DND-41 (cell line): ENCODE data around the gene TRIM44.

Source experiments
- ATAC-seq: fragments of 200-7000 bp; cut with Tn5 transposase; 3 replicates; pipeline ENCODE4 v1.9.1; 2021; ENCODE audit warnings: low read depth; ENCODE audit not compliant: insufficient read depth
- DNase-seq: peaks from one replicate; pipeline ENCODE4 v3.0.0-alpha.2; 2020
- H2AFZ ChIP-seq: 2 replicates; pipeline ENCODE4 v1.6.0; 2012; ENCODE audit warnings: low read depth, low read length
- H3K27ac ChIP-seq: 2 replicates; pipeline ENCODE4 v1.5.1; 2012; ENCODE audit warnings: low read length, inconsistent platforms
- H3K27me3 ChIP-seq: fragments of 200-600 bp; sonication (generic); 2 replicates; pipeline ENCODE4 v1.6.0; 2012; ENCODE audit warnings: low read length, mild to moderate bottlenecking, inconsistent platforms; ENCODE audit not compliant: insufficient read depth, poor library complexity
- H3K36me3 ChIP-seq: 2 replicates; pipeline ENCODE4 v1.5.1; 2012; ENCODE audit warnings: low read length, inconsistent platforms; ENCODE audit not compliant: insufficient read depth
- H3K4me1 ChIP-seq: 2 replicates; pipeline ENCODE4 v1.5.1; 2012; ENCODE audit warnings: mild to moderate bottlenecking, low read length; ENCODE audit not compliant: insufficient read depth
- H3K4me2 ChIP-seq: 2 replicates; pipeline ENCODE4 v1.6.0; 2012; ENCODE audit warnings: mild to moderate bottlenecking, moderate library complexity, low read length, inconsistent platforms; ENCODE audit not compliant: insufficient read depth
- H3K4me3 ChIP-seq, 2 experiments: fragments of 200-600 bp in 1 of 2; shearing (Covaris generic) in 1 of 2; 2 replicates each; pipeline ENCODE4 v1.5.1; 2012 to 2016; ENCODE audit warnings: inconsistent platforms in 2 of 2, low read length in 2 of 2, mild to moderate bottlenecking in 2 of 2, low read depth in 1 of 2, moderate library complexity in 1 of 2
- H3K79me2 ChIP-seq: 2 replicates; pipeline ENCODE4 v1.6.0; 2012; ENCODE audit warnings: low read length, inconsistent platforms; ENCODE audit not compliant: insufficient read depth
- H3K9ac ChIP-seq: 2 replicates; pipeline ENCODE4 v1.6.0; 2012; ENCODE audit warnings: low read depth, mild to moderate bottlenecking, inconsistent platforms, low read length, moderate library complexity
- H3K9me3 ChIP-seq: 2 replicates; pipeline ENCODE4 v1.5.1; 2012; ENCODE audit warnings: low read length, moderate library complexity, mild to moderate bottlenecking, inconsistent platforms; ENCODE audit not compliant: insufficient read depth, severe bottlenecking
- H4K20me1 ChIP-seq: 2 replicates; pipeline ENCODE4 v1.6.0; 2012; ENCODE audit warnings: low read length; ENCODE audit not compliant: insufficient read depth
- CTCF ChIP-seq: IDR thresholded peaks from 2 replicates; pipeline ENCODE4 v1.5.1; 2012; ENCODE audit warnings: borderline replicate concordance, low read length, moderate library complexity, mild to moderate bottlenecking; ENCODE audit not compliant: poor library complexity, severe bottlenecking; ENCODE audit errors: extremely low read depth
- EZH2 ChIP-seq: IDR thresholded peaks from 3 replicates; pipeline ENCODE4 v1.6.1; 2012; ENCODE audit warnings: borderline replicate concordance, low read depth, mild to moderate bottlenecking, moderate library complexity, low read length, inconsistent platforms; ENCODE audit not compliant: severe bottlenecking

The TRIM44 gene

DNA sequence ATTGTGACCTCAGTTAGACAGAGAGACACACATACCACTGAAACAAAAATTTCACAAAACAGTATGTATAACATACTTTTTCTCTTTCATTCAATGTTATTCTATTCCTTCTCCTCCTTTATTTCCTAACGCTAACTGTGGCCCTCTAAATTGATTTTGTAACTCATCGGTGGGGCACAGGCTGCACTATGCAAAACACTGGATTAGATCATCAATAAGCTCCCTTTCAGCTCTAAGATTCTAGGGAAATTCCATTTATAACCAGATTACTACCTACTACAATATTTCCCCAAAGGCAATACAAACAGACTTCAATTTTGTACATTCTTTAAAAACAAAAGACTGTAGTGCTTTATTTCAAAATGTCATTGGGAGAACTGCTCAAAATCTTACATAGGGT lies 38.3 kb upstream of the TRIM44 start:
- no peak overlapping the region for H3K27ac ChIP-seq
- no peak overlapping the region for H2AFZ ChIP-seq
- no peak for DNase-seq
- no peaks in the 10 kb centered on the region for H4K20me1 ChIP-seq
- no peak overlapping the region for H3K9ac ChIP-seq
- H3K36me3 ChIP-seq, result no peaks in the 10 kb centered on the region
- no peak overlapping the region for H3K4me2 ChIP-seq
- TF ChIP-seq CTCF, result no peak
- TF ChIP-seq EZH2, result no peak
- no peaks in the 10 kb centered on the region for H3K9me3 ChIP-seq
- no peaks in the 10 kb centered on the region for H3K4me1 ChIP-seq
- H3K4me3 ChIP-seq, result no peak overlapping the region
- peaks cover 12% of the 10 kb centered on the region for H3K27me3 ChIP-seq
- no peak for ATAC-seq
- no peaks in the 10 kb centered on the region for H3K79me2 ChIP-seq

- Histone ChIP-seq H3K9ac (no peak overlapping the region), H2AFZ (no peak overlapping the region), H3K4me1 (no peaks in the 10 kb centered on the region), H3K36me3 (no peaks in the 10 kb centered on the region), H3K9me3 (no peaks in the 10 kb centered on the region), H3K4me2 (no peak overlapping the region), H4K20me1 (no peaks in the 10 kb centered on the region), H3K79me2 (no peaks in the 10 kb centered on the region), H3K27ac (no peak overlapping the region), H3K27me3 (peaks cover 12% of the 10 kb centered on the region), H3K4me3 (no peak overlapping the region)
- DNase-seq (no peak), ATAC-seq (no peak)
- TF ChIP-seq CTCF, result no peak
- no peak for TF ChIP-seq EZH2
Observed at GRCh38 chr11:35624781-35625180, 37.8 kb upstream of the TRIM44 start.

GRCh38 chr11:35626501-35626900 lies 36.1 kb upstream of the TRIM44 start:
- ATAC-seq, result no peak

More at GRCh38 chr11:35626501-35626900, 36.1 kb upstream of the TRIM44 start:
- Histone ChIP-seq H3K27ac (no peak overlapping the region), H4K20me1 (no peaks in the 10 kb centered on the region), H3K4me3 (no peak overlapping the region), H3K27me3 (peaks cover 12% of the 10 kb centered on the region), H3K36me3 (no peaks in the 10 kb centered on the region), H3K9ac (no peak overlapping the region), H3K9me3 (no peaks in the 10 kb centered on the region), H3K79me2 (no peaks in the 10 kb centered on the region), H3K4me1 (no peaks in the 10 kb centered on the region), H2AFZ (no peak overlapping the region), H3K4me2 (no peak overlapping the region)
- TF ChIP-seq EZH2 (no peak), CTCF (no peak)
- no peak for DNase-seq
